HepG2 (cell line): ENCODE data around the gene SMTNL2.

Experiments
- POLR2A ChIP-seq, 2 experiments: IDR thresholded peaks; 2 replicates each; pipeline ENCODE4 v1.6.1; 2011; ENCODE audit warnings: low read depth in 2 of 2, low read length in 2 of 2, mild to moderate bottlenecking in 1 of 2, moderate library complexity in 1 of 2; ENCODE audit not compliant: insufficient read depth in 1 of 2
- TF ChIP-seq, protein P1 (sequence below): sonication (generic); formaldehyde crosslinking; IDR thresholded peaks from 2 replicates; pipeline ENCODE4 v1.4.0; 2020; ENCODE audit warnings: missing genetic modification reagents, borderline replicate concordance
- TF ChIP-seq, protein P2 (sequence below): sonication (generic); formaldehyde crosslinking; IDR thresholded peaks from 2 replicates; pipeline ENCODE4 v1.4.0; 2020; ENCODE audit warnings: missing genetic modification reagents, borderline replicate concordance
- TF ChIP-seq, protein P3 (sequence below), 2 experiments: fragments of 450-650 bp in 1 of 2; sonication (generic) in 1 of 2; formaldehyde crosslinking; IDR thresholded peaks; 2 replicates each; pipeline versions ENCODE4 v1.5.0 to v1.8.0; 2020 to 2022; ENCODE audit warnings: mild to moderate bottlenecking in 1 of 2, missing genetic modification reagents in 1 of 2

DNA sequence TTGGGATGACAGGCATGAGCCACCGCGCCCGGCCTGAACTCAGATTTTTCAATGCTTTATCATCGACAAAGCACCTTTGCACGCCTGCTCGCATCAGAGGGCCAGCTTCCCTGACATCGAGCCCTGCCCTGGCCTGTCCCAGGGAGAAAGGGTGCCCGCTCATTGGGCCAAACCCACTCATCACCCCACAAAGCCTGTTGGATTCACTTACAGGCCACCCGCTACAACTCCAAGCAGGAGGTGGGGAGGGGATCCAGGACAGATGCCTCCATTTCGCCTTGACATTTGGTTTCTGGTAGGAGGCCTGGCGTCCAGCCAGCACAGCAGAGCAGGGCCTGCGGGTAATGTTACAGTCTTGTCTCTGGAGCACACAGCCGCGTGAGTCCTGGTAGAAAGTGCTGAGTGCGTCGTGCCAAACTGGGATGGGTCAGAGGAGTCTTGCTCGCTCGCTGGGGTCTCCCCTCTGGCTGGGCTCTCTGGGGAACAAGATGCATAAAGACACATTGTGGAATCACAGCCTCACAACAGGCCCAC lies 19.8 kb downstream of the SMTNL2 start:
- TF ChIP-seq, protein P1, sequence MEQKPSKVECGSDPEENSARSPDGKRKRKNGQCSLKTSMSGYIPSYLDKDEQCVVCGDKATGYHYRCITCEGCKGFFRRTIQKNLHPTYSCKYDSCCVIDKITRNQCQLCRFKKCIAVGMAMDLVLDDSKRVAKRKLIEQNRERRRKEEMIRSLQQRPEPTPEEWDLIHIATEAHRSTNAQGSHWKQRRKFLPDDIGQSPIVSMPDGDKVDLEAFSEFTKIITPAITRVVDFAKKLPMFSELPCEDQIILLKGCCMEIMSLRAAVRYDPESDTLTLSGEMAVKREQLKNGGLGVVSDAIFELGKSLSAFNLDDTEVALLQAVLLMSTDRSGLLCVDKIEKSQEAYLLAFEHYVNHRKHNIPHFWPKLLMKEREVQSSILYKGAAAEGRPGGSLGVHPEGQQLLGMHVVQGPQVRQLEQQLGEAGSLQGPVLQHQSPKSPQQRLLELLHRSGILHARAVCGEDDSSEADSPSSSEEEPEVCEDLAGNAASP (CRISPR knock-in tag) = no peak
- no peak for TF ChIP-seq POLR2A (IDR thresholded peaks at IDR 0.05; ENCODE audit: insufficient read depth in 1 of 2, low read depth in 2 of 2, low read length in 2 of 2)
- TF ChIP-seq, protein P2, sequence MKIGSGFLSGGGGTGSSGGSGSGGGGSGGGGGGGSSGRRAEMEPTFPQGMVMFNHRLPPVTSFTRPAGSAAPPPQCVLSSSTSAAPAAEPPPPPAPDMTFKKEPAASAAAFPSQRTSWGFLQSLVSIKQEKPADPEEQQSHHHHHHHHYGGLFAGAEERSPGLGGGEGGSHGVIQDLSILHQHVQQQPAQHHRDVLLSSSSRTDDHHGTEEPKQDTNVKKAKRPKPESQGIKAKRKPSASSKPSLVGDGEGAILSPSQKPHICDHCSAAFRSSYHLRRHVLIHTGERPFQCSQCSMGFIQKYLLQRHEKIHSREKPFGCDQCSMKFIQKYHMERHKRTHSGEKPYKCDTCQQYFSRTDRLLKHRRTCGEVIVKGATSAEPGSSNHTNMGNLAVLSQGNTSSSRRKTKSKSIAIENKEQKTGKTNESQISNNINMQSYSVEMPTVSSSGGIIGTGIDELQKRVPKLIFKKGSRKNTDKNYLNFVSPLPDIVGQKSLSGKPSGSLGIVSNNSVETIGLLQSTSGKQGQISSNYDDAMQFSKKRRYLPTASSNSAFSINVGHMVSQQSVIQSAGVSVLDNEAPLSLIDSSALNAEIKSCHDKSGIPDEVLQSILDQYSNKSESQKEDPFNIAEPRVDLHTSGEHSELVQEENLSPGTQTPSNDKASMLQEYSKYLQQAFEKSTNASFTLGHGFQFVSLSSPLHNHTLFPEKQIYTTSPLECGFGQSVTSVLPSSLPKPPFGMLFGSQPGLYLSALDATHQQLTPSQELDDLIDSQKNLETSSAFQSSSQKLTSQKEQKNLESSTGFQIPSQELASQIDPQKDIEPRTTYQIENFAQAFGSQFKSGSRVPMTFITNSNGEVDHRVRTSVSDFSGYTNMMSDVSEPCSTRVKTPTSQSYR = no peak
- TF ChIP-seq, protein P3, sequence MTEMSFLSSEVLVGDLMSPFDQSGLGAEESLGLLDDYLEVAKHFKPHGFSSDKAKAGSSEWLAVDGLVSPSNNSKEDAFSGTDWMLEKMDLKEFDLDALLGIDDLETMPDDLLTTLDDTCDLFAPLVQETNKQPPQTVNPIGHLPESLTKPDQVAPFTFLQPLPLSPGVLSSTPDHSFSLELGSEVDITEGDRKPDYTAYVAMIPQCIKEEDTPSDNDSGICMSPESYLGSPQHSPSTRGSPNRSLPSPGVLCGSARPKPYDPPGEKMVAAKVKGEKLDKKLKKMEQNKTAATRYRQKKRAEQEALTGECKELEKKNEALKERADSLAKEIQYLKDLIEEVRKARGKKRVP (CRISPR knock-in tag; IDR thresholded peaks at IDR 0.05) = no peak
